GM11168 (cell line): ENCODE results near the gene EPB41L1.

Source experiments
- in situ Hi-C: fragments of 300-500 bp; cut with MboI; formaldehyde crosslinking; loops from one replicate; pipeline ENCODE4 v1.12.0; 2022; ENCODE audit warnings: low sequenced_read_pairs; ENCODE audit not compliant: unreplicated experiment

Gene EPB41L1

DNA sequence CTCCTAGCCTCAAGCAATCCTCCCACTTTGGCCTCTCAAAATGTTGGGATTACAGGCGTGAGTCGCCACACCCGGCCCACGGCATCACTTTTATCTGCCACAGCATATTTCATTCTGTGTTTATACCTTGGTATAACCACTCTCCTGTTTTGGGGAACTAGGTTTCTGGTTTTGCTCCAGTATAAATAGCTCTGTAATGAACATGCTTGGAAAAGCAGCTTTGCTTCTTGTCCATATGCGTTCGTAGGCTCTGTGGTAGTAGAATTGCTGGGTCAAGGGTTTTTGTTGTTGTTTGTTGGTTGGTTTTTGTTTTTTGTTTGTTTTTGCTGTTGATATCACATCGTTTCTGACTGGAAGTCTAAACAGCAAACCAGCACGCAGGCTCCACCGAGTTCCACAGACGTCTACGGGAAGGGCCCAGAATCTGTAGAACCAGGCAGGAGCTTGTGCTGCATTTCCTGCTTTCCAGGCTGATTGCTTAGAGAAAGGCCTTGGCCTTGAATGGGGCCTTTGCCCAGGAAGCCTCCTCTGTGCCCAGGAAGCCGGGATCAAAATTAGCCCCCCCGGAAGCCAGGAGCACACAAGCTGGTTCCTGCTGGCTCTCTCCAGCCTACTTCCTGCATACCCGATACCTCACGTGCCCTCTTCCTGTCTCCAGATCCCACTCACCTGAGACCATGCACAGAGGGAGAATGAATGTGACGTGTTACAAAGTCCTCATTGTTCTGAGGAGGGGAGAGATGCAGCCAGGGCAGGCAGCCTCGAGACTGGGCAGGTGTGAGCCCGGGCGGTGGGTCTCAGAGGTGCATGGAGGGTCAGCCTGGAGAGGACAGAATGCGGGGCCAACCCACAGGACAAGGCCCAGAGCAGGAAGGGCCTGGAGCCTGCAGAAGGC, 116.5 kb downstream of the EPB41L1 start:
- in situ Hi-C loops, result loop anchor here (25.0 kb wide), 1 partner anchor 416 kb away; no protein-coding TSS in a partner anchor

- in situ Hi-C loops, result loop anchor here (25.0 kb wide), 1 partner anchor 415 kb away; no protein-coding TSS in a partner anchor
These were observed 117.4 kb downstream of the EPB41L1 start for GRCh38 chr20:36271639-36272546.

DNA sequence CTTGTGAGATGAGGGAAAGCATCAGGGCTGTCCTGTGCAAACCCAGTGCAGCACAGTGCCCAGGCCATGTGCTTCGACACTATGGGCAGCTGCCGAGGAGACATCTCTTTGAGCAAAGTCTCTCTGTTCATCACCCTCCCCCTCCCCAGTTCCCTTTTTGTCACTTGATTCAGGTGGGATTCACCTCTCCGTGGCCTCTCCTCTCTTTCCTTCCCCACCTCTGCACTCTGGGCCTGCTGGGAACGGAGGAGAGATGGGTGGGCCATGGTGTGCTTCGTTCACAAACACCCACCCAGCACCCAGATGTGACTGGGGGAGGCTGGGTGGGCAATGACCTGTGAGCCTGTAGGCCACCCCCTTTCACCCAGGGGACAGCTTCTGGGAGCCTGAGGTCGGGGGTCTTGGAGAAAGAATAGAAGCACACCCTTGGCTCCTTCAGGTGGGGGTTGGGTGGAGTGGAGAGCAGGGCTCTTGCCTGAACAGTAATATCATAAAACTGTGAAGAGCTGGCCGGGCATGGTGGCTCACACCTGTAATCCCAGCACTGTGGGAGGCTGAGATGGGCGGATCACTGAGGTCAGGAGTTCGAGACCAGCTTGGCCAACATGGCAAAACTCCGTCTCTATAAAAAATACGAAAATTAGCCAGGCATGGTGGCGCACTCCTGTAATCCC, 118.1 kb downstream of the EPB41L1 start:
- in situ Hi-C loops, result loop anchor here (25.0 kb wide), 1 partner anchor 415 kb away; no protein-coding TSS in a partner anchor

GRCh38 chr20:36273414-36274180, 119.1 kb downstream of the EPB41L1 start:
- in situ Hi-C loops, result loop anchor here (25.0 kb wide), 1 partner anchor 414 kb away; no protein-coding TSS in a partner anchor

DNA sequence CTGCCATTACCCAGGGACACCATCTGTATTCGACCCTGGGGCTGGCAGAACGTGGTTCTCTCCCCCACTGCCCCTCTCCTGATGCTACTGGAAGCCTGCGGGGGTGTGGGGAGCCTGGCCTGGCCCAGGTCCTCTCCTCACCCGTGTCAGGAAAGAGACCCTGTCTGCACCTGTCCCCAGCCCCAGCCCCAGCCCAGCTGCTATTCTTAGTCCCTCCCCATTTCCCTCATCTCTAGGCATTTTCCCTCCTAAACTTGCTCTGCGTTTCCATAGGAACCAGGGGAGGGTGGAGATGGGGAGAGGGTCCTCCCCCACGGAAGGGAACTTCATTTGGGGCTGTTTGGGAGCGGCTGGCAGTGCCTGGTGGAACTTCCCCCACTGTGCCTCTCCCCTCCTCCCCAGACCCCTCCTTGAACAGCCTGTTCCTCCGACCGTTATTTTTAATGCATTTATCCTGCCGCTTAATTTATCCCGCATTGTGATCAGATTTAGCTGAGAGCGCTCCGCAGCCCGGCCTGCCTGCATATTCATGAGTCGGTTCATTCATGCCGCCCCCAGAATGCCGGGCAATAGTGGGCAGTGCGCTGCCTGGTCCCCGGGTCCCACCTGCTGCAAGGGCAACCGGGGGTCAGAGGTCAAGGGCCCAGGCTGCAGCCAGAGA, 119.8 kb downstream of the EPB41L1 start:
- in situ Hi-C loops, result loop anchor here (25.0 kb wide), 1 partner anchor 413 kb away; no protein-coding TSS in a partner anchor

GRCh38 chr20:36275011-36275410, 120.5 kb downstream of the EPB41L1 start:
- in situ Hi-C loops, result no loop called here

DNA sequence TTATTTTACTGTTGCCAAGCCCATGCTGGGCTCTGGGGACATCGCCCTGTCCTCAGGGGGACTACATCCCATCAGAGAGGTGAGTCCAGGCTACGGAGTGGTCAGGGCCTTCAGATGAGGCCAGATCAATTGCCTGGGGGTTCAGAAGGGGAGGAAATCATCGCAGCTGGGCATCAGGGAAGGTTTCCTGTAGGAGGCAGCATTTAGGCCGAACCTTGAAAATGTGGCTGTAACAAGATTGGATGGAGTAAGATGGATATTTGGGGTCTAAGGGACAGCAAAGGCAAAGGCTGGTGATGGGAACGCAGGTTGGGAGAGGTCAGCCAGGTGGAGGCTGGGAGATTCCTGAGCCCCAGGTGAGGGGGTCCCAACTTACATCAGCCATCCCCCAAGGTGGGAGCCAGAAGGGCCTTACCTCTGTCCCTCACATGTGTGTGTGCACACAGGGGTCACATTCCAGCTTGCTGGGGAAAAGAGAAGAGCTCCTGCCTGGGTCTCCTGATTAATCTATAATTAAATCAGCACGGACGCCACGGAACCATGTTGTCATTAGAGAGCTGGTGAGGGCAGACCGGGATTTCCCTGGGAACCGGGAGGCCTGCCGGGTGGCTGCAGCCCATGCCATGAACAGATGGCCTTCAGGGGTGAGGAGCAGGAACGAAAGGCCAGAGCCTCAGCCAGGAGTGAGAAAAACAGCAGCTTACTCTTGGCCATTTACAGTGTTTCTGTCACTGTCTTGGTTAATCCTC, 121.1 kb downstream of the EPB41L1 start:
- in situ Hi-C loops, result no loop called here

- in situ Hi-C loops, result no loop called here
These were observed 123.0 kb downstream of the EPB41L1 start for GRCh38 chr20:36277546-36277945.

- in situ Hi-C loops, result no loop called here
These were observed 124.8 kb downstream of the EPB41L1 start for GRCh38 chr20:36279362-36279761.

DNA sequence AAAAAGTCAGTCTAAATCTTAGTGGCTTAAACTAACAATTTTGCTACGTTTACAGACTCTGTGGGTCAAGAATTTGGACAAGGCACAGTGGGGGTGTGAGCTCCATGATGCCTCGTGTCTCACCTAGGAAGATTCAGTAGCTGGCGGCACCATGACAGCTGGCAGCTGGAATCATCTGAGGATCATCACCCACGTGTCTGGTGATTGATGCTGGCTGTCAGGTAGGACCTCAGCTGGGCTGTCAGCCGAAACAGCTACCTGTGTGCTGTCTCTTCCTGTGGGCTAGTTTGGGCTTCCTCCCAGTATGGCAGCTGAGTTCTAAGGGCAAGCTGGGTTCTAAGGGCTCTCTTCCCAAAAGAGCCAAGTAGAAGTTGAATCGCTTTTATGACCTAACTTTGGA, 125.2 kb downstream of the EPB41L1 start:
- in situ Hi-C loops, result no loop called here

DNA sequence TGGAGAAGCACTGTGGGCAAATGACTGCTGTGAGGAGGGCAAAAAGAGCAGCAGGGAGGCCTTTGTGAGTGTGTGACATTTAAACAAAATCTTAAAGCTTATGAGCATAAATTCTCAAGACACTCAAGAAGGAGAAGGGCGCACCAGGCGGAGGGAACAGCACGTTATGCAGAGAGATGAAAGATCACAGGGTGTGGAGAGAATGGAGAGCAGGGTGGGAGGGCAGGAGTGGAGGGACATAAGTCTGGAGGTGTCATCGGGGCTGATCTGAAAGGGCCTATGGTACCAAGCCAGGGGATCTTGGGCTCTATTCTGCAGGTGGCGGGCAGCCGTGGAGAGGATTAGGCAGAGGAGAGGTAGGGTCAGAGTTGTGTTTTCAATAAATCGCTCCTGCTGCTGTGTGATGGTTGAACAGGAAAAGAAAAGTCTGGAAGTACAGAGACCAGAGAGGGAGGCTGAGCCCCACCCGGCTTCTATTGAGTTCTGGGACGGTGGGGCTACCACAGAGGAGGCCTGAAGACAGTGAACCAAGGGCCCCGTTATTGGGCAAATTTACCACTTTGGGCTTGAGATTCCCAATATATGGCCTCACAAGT, 127.3 kb downstream of the EPB41L1 start:
- in situ Hi-C loops, result no loop called here
